Hematopoietic multipotent progenitor cell (in vitro differentiated cells): Measurements from ENCODE around the gene RAD9A. TPM values are rescaled to one million over a fixed set of nuclear protein-coding genes. Genes with fewer than 3 reads are reported as not detected.

Experiments used
- DNase-seq, 3 donors: peaks; one replicate each; pipeline ENCODE4 v3.0.0-alpha.2; 2011 to 2015; ENCODE audit warnings: low read depth in 2 of 3, low spot score in 2 of 3
- total RNA-seq: library from RNA; depleted of rRNA; stranded (reverse); fragments of >200 nt; gene quantifications from one replicate; pipeline ENCODE4 v1.2.3, GENCODE V29; 2012

The RAD9A gene
- total RNA-seq, 1 donor = 28.3 TPM

GRCh38 chr11:67373648-67374570, 17.9 kb upstream of the RAD9A start:
- peak in 1 of 3 donors; percentile 67 for DNase-seq

- DNase-seq = no peak
Measured at GRCh38 chr11:67374571-67375281, 17.1 kb upstream of the RAD9A start.

GRCh38 chr11:67375320-67376055, 16.3 kb upstream of the RAD9A start:
- DNase-seq = no peak

DNA sequence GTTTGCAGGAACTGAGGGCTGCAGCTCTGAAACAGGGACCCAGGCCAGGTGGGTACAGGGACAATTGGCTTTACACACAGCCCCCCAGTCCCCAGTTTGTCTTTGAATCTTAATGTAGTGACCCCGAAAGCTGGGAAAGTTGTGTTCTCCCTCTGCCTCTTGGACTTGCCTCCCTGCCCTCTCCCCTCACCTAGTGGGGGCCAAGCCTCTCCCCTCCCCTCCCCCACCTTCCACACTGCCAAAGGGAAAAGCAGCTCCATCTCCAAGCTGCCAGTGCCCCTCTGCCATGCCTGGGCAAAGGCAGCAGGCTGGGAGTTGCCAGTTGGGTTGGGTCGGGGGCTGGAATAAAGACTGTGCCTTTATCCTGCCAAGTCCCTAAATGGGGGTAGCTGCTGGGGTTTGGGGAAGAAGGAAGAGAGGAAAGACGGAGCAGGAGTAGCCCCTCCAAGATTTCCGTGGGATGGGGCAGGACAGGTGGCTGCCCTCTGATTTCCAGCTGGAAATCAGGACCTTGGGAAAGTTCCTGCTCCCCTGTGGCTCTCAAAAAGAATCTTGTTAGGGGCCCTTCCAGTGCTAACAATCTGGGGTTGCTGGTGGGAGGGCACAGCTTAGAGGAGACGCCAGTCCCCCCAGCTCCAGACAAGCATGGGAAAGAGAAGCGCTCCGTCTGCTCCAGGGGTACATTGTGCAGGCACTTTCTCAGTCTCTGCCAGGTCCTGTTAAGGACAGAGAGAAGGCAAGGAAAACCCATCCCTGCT, 15.5 kb upstream of the RAD9A start:
- no peak for DNase-seq

DNA sequence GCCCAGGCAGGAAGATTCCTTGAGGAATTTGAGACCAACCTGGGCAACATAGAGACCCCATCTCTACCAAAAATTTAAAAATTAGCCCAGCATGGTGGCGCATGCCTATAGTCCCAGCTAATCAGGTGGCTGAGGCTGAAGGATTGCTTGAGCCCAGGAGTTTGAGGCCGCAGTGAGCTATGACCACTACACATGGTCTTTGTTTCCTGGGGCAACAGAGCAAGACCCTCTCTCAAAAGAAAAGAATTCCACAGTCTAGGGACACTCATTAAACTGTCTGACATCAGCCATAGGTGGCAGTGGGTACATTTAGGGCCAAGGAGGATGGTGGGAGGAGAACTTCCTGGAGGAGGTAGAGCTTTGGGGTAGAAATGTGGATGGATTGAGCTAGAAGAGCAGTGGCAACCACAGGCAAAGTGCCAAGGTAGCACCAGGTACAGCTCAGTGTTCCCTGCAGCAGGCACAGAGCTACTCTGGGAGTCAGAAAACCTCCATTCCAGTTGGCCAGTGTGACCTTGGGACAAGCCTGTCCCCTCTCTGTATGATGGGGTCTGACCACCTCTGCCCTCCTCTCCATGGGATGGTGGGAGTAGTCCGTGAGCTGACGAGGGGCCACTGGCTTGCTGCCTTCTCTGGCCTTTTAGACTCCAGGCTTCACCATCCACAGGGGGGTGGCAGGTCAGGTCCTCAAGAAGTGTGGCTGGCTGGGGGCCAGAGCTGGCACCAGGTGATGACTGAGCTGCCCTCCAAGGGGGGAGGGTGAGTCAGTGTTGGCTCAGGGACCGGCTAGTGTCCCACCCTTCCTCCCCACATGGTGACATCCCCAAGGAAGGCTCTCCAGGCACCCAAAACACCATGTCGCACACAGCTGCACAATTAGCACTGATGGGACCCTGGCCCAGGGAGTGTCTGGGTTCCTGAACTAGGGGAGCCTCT, 14.6 kb upstream of the RAD9A start:
- no peak for DNase-seq

DNA sequence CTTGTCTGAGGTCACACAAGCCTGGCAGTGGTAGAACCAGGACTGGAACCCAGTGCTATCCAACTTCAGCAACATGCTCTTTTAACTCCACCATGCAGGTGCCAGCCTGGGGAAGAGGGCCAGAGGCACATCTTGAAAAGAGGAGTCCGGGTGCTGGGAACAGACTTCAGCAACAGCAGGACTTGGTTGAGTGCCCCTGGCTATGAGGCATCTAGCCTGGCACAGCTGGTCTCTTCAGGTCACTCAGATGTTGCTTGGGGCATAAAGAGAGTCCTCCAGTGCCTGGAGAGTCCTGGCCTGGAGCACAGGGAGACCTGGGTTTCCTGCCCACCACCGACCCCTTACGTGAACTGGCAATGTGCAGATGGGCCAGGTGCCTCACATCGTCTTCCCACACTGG, 13.2 kb upstream of the RAD9A start:
- no peak for DNase-seq

DNA sequence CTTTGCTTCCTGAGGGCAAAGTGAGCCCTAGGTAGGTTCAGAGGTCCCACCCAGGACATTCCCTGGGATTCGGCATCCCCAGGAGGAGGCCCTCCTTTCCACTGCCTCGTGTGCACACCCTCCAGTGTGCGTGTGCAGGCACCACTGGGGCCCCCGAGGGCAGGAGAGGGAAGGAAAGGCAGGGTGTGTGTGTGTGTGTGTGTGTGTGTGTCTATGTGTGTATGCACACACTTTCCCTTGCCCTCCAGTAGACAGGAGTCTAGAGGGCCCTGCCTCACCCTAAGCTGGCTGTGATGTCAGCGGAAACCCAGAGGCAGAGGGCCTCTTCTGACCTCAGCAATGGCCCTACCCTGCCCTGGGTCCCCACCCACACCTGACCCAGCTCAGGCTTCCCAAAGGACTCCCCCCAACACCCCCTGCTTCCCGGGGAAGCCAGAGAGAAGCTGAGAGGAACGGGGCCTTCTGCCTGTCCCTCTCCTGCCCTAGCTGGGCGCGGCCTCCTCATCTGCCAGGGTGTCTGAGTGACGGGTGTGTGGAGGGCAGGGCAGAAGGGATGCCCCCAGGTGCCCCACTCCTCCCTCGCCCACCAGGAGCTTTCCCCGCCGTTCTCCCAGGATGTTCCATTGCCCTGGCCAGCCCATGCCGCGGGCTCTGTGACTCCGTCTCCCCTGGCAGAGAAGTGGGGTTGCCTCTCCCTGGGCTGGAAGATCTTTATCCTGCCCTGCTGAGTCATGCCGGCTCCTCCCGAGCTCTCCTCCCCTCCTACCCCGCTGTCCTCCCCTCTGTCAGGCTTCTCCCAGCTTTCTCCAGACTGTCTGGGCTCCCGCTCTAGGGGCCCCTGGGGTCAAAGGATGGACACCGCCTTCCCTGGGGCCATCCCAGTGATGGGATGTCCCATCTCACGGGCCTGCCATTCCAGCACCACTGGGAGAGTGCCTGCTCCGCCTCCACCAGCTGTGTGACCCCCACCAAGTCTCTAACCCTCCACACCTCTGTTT, 12.4 kb upstream of the RAD9A start:
- no peak for DNase-seq

- peak in 1 of 3 donors; percentile 59 for DNase-seq
Measured at GRCh38 chr11:67381244-67381972, 10.4 kb upstream of the RAD9A start.

DNA sequence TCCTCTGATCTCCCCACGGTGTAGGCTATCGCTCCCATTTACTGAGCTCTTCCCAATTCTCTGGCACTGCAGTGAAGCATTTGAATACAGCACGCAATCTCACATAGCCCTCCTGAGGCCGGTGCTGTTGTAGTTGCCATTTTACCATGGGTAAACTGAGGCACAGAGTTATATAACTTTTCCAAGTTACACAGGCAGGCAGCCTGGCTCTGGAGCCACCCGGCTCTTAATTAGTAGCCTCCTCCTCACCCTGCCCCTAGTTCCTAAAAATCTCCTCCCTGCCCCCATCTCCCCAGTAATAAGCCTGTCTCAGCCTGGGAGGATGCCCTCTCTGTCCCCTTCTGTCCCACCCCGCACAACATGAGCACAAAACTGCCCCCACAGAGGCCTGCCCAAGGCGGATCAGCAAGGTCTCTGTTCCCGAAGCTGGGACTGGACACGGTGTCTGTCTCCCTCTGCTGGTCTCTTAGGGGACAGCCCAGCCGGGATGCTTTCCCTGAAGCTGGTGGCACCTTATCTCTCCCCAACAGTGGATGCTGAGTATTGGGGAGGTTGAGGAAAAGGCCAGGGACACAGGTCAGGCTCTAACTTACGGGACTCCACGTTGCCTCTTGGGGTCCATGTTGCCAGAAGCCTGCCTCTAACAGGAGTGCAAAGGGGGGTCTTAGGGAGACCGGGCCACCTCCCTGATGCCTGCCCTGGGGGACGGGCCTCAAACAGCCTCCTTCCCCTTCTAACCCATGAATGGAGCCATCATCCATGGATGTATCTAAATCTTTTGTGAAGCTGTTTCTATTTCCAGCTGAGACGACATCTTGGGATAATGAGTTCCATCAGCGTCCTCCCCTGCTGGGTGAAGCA, 9.3 kb upstream of the RAD9A start:
- peak in 2 of 3 donors; percentile 70 to 84 for DNase-seq

DNA sequence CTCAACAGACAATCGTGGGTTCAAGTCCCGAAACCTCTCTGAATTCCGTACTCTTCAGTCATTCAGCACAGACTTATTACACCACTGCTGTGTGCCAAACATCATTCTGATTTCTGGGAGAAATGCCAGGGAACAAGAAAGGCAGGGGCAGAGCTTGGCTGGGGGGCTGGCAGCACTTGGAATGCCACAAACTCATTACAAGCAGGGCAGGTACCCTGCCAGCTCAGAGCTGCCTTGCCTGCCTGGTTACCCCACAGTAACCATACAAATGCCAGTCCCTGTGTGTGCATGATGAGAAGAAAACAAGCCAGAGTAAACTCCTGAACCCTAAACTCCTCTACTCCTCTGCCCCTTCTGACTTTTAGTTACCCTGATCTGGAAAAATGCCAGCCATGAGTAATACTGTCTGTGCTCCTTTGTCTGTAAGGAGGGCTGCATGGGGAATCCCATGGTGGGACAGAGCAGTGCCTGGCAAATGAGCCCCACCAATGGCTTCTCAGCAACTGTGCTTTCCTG, 6.9 kb upstream of the RAD9A start:
- no peak for DNase-seq

DNA sequence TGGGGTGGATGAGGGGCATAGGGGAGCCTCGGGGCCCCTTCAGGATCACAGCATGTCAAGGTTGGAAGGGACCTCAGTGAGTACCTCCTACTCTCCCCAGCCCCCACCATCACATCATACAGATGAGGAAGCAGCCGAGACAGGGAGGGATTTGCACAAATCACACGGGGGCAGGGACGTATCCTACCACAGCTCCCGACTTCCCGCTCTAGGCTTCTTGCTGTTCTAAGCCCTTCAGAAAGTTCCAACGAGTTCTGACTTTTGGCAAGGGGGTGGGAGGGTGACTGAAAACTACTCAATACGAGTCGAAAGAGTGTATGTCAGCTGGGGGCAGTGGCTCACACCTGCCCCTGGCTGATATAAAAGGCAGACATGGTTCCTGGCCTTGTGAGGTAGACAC, 4.7 kb upstream of the RAD9A start:
- DNase-seq = no peak

GRCh38 chr11:67387518-67387917, 4.3 kb upstream of the RAD9A start:
- DNase-seq = no peak

DNA sequence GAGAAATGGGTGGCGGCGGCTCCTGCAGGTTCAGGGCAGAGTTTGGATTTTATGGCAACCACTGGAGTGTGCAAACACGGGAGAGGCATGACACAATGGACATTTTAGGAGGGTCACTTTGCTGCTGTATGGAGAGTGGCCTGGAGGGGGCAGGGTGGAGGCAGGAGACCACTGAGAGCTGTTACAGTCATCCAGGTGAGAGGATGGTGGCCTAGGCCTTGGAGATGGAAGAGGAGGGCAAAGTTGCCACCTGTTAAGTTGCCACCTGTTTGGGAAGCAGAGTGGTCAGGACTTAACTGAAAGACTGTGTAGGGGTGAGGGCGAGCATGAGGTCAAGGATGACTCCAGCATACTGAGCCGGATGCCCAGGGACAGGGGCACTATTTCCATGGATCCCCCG, 2.3 kb upstream of the RAD9A start:
- peak in 1 of 3 donors; percentile 54 for DNase-seq

GRCh38 chr11:67390947-67391303, 861 bp upstream of the RAD9A start:
- DNase-seq = no peak

DNA sequence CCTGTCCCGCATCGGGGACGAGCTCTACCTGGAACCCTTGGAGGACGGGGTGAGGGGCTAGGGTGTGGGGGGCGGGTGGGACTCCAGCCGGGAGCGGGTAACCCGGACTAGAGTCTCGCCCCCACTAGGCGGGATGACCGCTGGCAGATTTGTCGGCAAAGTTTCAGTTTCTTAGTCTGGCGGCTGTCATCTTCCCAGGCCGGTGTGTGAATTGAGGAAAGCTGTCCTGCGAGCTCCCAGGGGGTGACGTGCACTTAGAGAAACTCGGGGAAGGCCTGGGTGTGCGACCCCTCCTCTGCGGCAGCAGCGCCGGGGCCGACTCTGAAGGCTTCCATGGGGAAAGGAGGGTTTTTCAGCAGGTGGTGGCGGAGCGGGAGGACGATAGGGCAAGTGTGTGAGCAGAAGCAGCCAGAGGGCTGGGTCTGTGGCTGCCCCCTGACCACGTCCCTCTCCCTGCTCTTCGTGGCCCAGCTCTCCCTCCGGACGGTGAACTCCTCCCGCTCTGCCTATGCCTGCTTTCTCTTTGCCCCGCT, 463 bp downstream of the RAD9A start:
- no peak for DNase-seq

DNA sequence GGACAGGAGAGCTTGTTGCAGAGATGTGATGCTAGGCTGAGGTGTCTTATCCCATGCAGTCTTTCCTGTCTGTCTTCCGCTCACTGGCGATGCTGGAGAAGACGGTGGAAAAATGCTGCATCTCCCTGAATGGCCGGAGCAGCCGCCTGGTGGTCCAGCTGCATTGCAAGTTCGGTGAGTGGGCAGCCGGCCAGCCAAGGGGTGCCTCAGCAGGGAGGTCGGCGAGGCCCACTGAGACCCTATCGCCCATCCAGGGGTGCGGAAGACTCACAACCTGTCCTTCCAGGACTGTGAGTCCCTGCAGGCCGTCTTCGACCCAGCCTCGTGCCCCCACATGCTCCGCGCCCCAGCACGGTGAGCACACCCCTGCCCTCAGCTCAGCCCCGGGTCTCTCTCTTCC, 1.7 kb downstream of the RAD9A start:
- DNase-seq = no peak
